HCT116 (cell line): ENCODE data around the gene FHIT.

Experiments used
- CTCF ChIP-seq, 3 experiments: fragments of 200-600 bp in 1 of 3; sonication (generic) in 1 of 3; IDR thresholded peaks in 2 of 3; conservative IDR thresholded peaks in 1 of 3; 2 replicates each; pipeline ENCODE4 v1.5.1; 2012 to 2017; ENCODE audit warnings: low read depth in 2 of 3, low read length in 2 of 3, antibody characterized with exemption in 1 of 3, borderline replicate concordance in 1 of 3, control low read depth in 1 of 3, mild to moderate bottlenecking in 1 of 3, mixed read lengths in 1 of 3, mixed run types in 1 of 3, moderate library complexity in 1 of 3; ENCODE audit not compliant: insufficient read depth in 1 of 3
- REST ChIP-seq: IDR thresholded peaks from 2 replicates; pipeline ENCODE4 v1.6.1; 2012; ENCODE audit warnings: low read depth

- no peak for TF ChIP-seq CTCF (IDR thresholded peaks at IDR 0.05 in 2 of 3, conservative IDR thresholded peaks at IDR 0.05 in 1 of 3; ENCODE audit: borderline replicate concordance in 1 of 3, insufficient read depth in 1 of 3, low read depth in 2 of 3, low read length in 2 of 3)
- no peak for TF ChIP-seq REST
Measured at GRCh38 chr3:59884409-59884808, 1366.8 kb downstream of the FHIT start.
